ENCODE data around the gene RPL7A.
A peak's percentile ranks its signal among the peaks of the same experiment; 100 is the strongest.
"Not testable (repeated sequence)": the region's sequence is repeated elsewhere in the genome, so short reads cannot be mapped to it uniquely, and the experiment has no call there.

RPL7A gene

GRCh38 chr9:133368249-133368881, 20.3 kb downstream of the RPL7A start:
- DNase-seq (ENCODE audit: low read depth, low spot score), result no peak

DNA sequence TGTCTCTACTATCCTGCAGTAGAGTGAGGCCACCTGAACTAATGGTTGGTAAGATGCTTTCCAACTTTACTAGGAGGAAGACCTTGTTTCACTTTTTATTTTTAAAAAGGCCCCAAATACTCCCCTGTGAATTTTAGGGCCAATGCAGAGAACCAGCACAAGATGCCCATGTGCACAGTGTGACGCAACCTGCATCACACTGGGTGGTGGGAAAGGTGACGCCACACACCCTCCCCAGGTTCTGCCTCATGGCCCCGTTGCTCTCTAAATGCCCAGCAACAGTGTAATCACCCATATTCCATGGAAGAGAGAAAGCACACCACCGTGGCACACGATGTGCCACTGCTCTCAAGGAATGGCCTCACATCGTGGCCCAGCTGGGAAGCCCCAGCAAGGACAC, 21.4 kb downstream of the RPL7A start:
- DNase-seq (ENCODE audit: low read depth, low spot score), result no peak

GRCh38 chr9:133369933-133370332, 21.9 kb downstream of the RPL7A start:
- no peak for DNase-seq (ENCODE audit: low read depth, low spot score)

GRCh38 chr9:133370685-133371084, 22.7 kb downstream of the RPL7A start:
- no peak for DNase-seq (ENCODE audit: low read depth, low spot score)

DNA sequence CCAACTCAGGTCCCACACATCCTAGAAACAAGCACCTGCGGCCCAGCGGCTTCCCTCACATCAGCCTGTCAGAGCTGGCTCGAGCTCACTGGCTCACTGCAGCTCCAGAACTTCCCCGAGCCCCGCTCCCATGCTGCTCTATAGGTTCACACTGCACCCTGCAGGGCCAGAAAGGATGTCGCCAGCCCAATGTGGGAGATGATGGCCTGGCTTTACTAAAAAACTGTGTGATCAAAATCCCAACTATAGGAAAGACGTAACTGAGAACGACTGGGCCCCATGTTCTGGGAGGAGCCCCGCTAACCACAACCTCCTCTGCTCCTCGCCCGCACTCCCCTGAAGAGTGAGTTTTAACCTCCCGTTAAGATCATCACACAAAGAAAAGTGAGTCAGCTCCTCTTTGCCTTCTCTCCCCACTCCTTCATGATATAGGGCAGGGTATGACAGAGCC, 23.3 kb downstream of the RPL7A start:
- DNase-seq (ENCODE audit: low read depth, low spot score), result no peak

GRCh38 chr9:133372144-133372543, 24.1 kb downstream of the RPL7A start:
- no peak for DNase-seq (ENCODE audit: low read depth, low spot score)

GRCh38 chr9:133374612-133375115, 26.6 kb downstream of the RPL7A start:
- DNase-seq (ENCODE audit: low read depth, low spot score), result no peak

GRCh38 chr9:133375116-133375723, 27.2 kb downstream of the RPL7A start:
- DNase-seq (ENCODE audit: low read depth, low spot score), result no peak

- DNase-seq (ENCODE audit: low read depth, low spot score), result peak; percentile 70
Measured at GRCh38 chr9:133375724-133376654, 28.0 kb downstream of the RPL7A start, which contains the start of the genes STKLD1 and SURF4. STKLD1 (plus strand) TSS chr9:133376366; CDS start chr9:133376474, 108 bp downstream. SURF4 (minus strand) TSS chr9:133376060; CDS start chr9:133375969, 91 bp downstream.

DNA sequence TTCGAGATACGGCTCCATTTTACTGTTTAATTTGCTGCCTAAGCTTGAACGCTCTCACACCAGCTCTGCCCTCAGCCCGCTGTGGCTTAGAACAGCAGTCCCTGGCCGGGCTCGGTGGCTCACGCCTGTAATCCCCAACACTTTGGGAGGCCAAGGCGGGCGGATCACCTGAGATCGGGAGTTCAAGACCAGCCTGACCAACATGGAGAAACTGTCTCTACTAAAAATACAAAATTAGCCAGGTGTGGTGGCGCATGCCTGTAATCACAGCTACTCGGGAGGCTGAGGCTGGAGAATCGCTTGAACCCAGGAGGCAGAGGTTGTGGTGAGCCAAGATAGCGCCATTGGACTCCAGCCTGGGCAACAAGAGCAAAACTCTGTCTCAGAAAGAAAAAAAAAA, 29.3 kb downstream of the RPL7A start:
- DNase-seq (ENCODE audit: low read depth, low spot score), result not testable (repeated sequence)

- no peak for DNase-seq (ENCODE audit: low read depth, low spot score)
Measured at GRCh38 chr9:133377721-133378216, 29.8 kb downstream of the RPL7A start.

- DNase-seq (ENCODE audit: low read depth, low spot score), result no peak
Measured at GRCh38 chr9:133378408-133378962, 30.5 kb downstream of the RPL7A start.

GRCh38 chr9:133379153-133380086, 31.4 kb downstream of the RPL7A start:
- no peak for DNase-seq (ENCODE audit: low read depth, low spot score)

GRCh38 chr9:133380734-133381133, 32.7 kb downstream of the RPL7A start:
- DNase-seq (ENCODE audit: low read depth, low spot score), result no peak

GRCh38 chr9:133382507-133383141, 34.6 kb downstream of the RPL7A start:
- no peak for DNase-seq (ENCODE audit: low read depth, low spot score)

DNA sequence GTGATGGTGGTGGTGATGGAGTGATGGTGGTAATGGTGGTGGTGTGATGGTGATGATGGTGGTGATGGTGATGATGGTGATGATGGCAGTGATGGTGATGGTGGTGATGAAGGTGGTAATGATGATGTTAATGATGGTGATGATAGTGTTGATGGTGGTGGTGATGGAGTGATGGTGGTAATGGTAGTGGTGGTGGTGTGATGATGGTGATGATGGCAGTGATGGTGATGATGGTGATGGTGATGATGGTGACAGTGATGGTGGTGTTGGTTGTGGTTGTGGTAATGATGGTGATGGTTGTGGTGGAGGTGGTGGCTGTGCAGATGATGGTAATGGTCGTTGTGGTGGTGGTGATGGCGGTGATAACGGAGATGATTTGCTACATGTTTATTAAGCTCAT, 35.4 kb downstream of the RPL7A start:
- no peak for DNase-seq (ENCODE audit: low read depth, low spot score)

DNA sequence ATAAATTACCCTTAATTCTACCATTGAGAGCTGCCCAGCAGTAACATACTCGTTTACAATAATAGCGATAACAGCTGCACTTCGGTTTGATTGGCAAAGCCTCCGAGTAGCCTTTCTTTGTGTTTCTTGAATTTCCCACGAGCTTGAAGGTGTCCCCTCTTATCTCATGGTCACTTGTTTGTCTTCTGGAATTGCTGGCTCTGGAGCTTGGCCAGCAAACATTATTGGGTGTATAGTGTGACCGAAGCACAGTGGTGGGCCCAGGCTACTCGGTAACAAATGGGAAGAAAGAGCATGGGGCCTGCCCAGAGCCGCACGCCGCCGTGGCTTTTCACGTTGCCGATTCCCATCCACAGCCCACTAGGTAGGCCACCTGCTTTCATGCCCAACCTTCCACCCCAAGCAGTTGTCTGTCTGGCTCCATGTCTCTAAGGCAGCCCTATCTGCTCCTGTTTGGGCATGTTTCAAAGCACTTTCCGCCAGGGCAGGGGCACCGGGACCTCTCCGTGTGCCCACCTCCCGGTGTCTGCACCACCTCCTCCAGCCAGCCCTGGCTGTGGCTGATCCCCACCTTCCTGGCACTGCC, 36.8 kb downstream of the RPL7A start:
- DNase-seq (ENCODE audit: low read depth, low spot score), result no peak

DNA sequence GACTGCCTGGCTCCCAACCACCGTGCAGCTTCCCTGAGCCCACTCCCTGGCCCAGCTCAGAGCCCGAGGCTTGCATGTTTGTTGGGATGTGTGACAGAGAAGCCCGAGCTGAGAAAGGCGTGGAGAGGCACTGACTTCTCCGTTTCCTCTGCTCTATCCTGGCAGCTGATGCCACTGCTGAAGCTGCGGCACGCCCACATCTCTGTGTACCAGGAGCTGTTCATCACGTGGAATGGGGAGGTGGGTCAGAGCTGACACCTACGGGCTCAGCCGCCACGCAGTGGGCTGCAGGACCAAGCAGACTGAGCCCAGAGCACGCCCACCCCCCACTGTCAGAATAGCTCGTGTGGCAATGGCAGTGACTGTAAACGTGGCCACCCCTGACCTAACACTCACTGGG, 37.4 kb downstream of the RPL7A start:
- no peak for DNase-seq (ENCODE audit: low read depth, low spot score)

- DNase-seq (ENCODE audit: low read depth, low spot score), result no peak
Measured at GRCh38 chr9:133386338-133386737, 38.3 kb downstream of the RPL7A start.

GRCh38 chr9:133387680-133388079, 39.7 kb downstream of the RPL7A start:
- no peak for DNase-seq (ENCODE audit: low read depth, low spot score)

All from iPS DF 19.7 (cell line).